ENCODE results near the gene TNKS1BP1. TPM values are rescaled to one million over a fixed set of nuclear protein-coding genes. Genes with fewer than 3 reads are reported as not detected.

TNKS1BP1 gene
- total and polyA plus RNA-seq, 8 donors = 119 to 203 (median 141) TPM

GRCh38 chr11:57313788-57314135 lies 11.0 kb downstream of the TNKS1BP1 start:
- H3K4me1 ChIP-seq = peaks cover 45 to 70% of the 10 kb centered on the region in 2 donors
- DNase-seq = no peak
- H3K9me3 ChIP-seq = no peaks in the 10 kb centered on the region
- ATAC-seq = no peak
- peak overlapping the region in 1 of 2 donors; percentile 13 for H3K27ac ChIP-seq
- H3K36me3 ChIP-seq = peaks cover 0 to 70% of the 10 kb centered on the region in 2 donors
- H3K4me3 ChIP-seq = no peak overlapping the region
- peaks cover 0 to 5% of the 10 kb centered on the region in 2 donors for H3K27me3 ChIP-seq
- TF ChIP-seq CTCF (IDR thresholded peaks at IDR 0.05) = no peak
- intact Hi-C loops (cut with DNase I) = no loop called here

DNA sequence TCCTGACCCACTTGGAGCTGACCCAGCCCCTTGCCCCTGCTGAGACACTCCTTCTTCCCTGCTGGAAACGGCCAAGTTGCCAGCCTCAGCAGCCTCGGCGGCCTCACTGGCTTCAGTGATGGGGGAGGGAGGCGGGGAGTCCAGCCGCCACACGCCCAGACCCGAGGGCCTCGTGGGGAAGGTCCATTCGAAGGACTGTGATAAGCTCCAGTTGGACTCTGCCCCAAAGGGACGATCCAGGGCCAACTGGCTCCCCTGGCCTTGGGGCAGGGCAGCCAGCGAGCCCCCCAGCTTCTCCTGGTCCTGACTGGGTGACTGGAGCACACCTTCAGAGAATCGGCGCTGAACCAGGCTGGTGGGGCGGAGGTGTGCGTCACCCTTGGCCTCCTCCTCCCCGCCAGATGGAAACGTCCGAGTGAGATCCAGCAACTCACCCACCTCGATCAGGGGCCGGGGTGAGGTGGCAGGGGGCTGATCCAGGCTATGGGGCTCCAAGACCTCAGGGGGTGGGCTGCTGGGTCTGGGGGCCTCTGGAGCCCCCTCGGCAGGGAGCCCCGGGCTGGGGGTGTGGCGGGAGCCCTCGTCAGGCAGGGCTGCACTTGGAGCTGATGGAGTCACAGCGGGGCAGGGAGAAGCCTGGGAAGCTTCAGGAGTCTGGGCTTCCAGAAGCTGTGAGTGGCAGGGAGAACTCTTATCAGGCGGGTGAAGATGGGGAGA lies 11.5 kb downstream of the TNKS1BP1 start:
- H3K27ac ChIP-seq = peak overlapping the region in 1 of 2 donors; percentile 13
- H3K9me3 ChIP-seq = no peaks in the 10 kb centered on the region
- intact Hi-C loops (cut with DNase I) = no loop called here
- no peak overlapping the region for H3K4me3 ChIP-seq
- peaks cover 0 to 70% of the 10 kb centered on the region in 2 donors for H3K36me3 ChIP-seq
- ATAC-seq (no peak), DNase-seq (peak in 2 of 4 donors; percentile 30 to 72)
- H3K4me1 ChIP-seq = peaks cover 41 to 70% of the 10 kb centered on the region in 2 donors
- no peak for TF ChIP-seq CTCF (IDR thresholded peaks at IDR 0.05)
- H3K27me3 ChIP-seq = peaks cover 0 to 5% of the 10 kb centered on the region in 2 donors

GRCh38 chr11:57312511-57313021 lies 12.2 kb downstream of the TNKS1BP1 start:
- Histone ChIP-seq H3K4me1 (peaks cover 36 to 68% of the 10 kb centered on the region in 2 donors), H3K27ac (peak overlapping the region; percentile 81 to 83), H3K27me3 (peaks cover 0 to 5% of the 10 kb centered on the region in 2 donors), H3K9me3 (no peaks in the 10 kb centered on the region), H3K4me3 (no peak overlapping the region), H3K36me3 (peaks cover 0 to 72% of the 10 kb centered on the region in 2 donors)
- DNase-seq (peak in 2 of 4 donors; percentile 35 to 67), ATAC-seq (no peak)
- no peak for TF ChIP-seq CTCF (IDR thresholded peaks at IDR 0.05)
- intact Hi-C loops (cut with DNase I) = no loop called here

GRCh38 chr11:57311109-57311936 lies 13.4 kb downstream of the TNKS1BP1 start:
- TF ChIP-seq CTCF (IDR thresholded peaks at IDR 0.05) = no peak
- intact Hi-C loops (cut with DNase I) = no loop called here
- ATAC-seq (peak; percentile 94), DNase-seq (peak in 3 of 4 donors; percentile 91 to 94 (median 94))
- H3K27ac ChIP-seq = peak overlapping the region; percentile 81 to 83
- peaks cover 0 to 60% of the 10 kb centered on the region in 2 donors for H3K36me3 ChIP-seq
- peaks cover 35 to 74% of the 10 kb centered on the region in 2 donors for H3K4me1 ChIP-seq
- H3K4me3 ChIP-seq = peak overlapping the region; percentile 20 to 48
- H3K9me3 ChIP-seq = no peaks in the 10 kb centered on the region
- H3K27me3 ChIP-seq = peaks cover 0 to 5% of the 10 kb centered on the region in 2 donors
